Fibroblast of peridontal ligament (primary cell): Measurements from ENCODE around the gene MAN2A2.
"Not testable (repeated sequence)": the region's sequence is repeated elsewhere in the genome, so short reads cannot be mapped to it uniquely, and the experiment has no call there.

Experiments
- DNase-seq: peaks from one replicate; pipeline ENCODE4 v3.0.0-alpha.2; 2010; ENCODE audit errors: extremely low read depth

MAN2A2 gene

DNA sequence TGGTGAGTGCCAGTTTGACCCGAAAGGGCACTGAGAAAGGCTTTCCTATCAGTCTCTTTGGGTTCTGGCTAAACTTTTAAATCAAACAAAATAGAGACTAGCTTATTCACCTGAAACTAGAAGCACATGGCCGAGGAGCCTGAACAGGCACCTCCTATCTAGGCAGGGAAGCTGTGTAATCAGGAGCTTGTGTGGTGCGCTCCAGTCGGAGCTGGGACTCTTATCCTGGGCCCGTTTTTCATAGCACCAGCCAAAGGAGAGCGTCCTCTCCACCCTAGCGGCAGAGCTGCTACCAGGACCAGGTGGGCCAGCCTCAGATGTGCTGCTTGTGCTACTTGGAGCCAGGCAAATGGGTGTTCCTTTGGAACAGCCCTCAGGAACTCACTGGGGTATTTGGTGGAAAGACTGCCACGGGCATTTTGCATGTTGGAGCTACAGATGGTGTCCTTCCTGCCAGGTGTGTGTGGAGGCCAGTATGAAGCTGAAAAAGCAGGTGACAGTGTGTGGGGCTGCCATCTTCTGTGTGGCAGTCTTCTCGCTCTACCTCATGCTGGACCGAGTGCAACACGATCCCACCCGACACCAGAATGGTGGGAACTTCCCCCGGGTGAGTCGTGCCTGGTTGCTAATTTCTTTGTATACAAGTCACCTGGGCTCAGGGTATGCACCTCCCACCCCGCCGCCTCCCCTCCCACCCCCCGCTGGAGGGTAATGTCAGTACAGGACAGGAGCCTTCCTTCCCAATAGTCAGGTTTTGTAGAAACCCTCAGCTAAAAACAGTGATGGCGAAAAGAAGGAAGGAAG, 833 bp downstream of the MAN2A2 start:
- DNase-seq: no peak

DNA sequence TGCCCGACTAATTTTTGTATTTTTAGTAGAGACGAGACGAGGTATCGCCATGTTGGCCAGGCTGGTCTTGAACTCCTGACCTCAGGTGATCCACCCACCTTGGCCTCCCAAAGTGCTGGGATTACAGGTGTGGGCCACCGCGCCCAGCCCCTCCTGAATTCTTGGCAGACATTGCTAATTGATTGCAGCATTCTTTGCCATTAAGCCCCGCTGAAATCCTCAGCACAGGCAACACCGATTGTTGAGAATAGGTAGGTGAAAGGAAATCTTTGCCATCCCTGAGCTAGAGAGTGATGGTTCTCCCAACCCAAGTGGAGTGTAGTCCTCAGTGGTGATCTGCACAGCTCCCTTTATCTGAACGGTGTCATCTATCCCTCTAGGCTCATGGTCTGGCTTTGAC, 1.6 kb downstream of the MAN2A2 start:
- no peak for DNase-seq

DNA sequence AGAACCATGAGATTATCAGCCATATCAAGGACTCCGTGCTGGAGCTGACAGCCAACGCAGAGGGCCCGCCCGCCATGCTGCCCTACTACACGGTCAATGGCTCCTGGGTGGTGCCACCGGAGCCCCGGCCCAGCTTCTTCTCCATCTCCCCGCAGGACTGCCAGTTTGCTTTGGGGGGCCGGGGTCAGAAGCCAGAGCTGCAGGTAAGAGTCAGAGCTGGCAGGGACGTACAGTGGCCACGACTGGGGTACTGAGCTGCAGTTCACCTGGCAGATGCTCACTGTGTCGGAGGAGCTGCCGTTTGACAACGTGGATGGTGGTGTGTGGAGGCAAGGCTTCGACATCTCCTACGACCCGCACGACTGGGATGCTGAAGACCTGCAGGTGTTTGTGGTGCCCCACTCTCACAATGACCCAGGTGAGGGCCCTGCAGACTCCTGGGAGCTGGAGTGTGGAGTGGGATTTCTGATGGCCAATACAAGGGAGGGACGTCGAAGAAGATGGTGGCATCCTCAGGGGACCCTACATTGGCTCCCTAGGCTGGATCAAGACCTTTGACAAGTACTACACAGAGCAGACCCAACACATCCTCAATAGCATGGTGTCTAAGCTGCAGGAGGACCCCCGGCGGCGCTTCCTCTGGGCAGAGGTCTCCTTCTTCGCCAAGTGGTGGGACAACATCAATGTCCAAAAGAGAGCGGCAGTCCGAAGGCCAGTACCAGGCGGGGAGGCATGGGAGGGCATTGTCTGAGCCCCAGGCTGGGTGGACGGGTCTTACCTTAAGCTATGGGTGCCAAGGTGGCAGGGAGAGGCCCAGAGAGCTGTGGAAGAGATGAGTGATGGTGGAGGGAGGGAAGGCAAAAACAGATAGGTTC, 2.4 kb downstream of the MAN2A2 start:
- no peak for DNase-seq

DNA sequence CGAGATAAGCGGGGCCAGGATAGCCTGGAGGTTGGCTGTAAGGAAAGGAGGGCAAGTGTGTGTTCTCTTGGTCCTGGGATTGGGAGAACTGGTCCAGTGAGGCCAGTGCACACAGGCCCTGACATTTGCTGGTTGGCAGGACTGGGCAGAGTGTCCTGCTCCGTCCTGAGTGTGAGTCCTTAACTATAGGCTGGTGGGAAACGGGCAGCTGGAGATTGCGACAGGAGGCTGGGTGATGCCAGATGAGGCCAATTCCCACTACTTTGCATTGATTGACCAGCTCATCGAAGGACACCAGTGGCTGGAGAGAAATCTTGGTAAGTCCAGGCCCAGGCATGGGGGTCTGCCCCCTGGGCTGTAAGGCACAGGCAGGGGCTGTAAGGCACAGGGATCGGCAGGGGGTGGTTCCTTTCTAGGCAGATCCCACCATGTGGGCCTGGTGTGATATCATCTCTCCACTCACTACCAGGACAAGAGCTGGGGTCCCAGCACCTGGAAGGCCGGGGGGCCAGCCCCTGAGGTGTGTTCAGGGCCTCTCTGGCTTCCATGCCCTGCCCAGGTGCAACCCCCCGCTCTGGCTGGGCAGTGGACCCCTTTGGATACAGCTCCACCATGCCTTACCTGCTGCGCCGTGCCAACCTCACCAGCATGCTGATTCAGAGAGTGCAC, 3.2 kb downstream of the MAN2A2 start:
- DNase-seq: no peak

DNA sequence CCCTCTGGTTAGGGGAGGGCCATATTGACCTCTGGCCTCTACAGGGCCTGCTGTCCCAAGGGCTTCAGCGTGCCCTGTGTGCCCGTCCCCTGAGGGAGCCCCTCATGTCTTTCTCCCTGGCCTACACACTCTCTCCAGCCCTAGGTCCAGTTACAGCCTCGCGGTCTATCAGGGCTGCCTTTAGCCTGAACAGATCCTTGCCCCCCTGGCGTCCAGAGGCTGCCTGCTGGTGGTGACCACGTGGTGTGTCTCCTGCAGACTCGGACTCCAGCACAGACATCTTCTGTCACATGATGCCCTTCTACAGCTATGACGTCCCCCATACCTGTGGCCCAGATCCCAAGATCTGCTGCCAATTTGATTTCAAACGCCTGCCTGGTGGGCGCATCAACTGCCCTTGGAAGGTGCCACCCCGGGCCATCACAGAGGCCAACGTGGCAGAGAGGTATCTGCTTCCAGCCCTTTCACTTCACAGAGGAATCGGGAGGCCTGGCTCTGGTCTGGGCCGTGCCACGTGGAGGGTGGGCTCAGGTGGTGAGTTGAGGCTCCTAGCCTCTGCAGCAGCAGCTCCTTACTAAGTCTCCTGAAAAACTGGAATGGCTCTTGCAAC, 4.1 kb downstream of the MAN2A2 start:
- no peak for DNase-seq

DNA sequence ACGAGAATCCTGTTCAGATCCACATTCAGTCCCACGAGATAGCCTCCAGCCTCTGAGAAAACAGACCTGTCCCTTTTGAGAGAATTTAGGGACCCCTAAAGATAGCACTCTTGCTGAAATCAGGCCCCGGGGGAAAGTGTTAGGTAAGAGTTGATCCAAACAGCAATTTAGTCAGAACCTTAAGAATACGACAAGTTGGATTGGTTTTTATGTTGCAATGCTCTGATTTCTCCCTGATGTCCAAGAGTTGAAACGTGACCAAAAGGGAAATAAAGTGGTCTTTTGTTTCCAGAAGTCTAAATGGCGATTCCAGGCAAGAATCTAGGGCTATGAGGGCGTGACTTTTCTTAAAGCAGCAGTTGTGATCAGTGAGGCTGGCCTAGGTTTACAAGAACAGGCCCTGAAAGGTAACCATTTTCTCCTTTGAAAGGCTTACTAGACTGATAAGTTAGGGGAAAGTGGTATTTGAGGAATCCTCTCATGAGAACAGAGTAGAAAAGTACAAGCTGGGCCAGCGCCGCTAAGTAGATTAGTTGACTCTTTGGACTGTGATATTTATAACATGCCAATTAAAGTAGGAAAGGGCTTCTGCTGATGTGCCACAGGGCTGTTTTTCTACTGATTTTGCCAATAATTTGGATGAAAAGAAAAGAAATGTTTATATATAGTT, 4.9 kb downstream of the MAN2A2 start:
- no peak for DNase-seq

DNA sequence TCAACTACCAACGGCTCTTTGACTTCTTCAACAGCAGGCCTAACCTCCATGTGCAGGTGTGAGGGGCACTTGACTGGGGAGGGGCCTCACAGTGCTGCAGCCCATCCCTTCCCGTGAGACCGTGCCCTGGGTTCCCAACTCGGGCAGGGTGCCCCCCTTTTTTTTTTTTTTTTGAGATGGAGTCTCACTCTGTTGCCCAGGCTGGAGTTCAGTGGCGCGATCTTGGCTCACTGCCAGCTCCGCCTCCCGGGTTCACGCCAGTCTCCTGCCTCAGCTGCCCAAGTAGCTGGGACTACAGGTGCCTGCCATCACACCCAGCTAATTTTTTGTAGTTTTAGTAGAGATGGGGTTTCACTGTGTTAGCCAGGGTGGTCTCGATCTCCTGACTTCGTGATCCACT, 6.3 kb downstream of the MAN2A2 start:
- not testable (repeated sequence) for DNase-seq

DNA sequence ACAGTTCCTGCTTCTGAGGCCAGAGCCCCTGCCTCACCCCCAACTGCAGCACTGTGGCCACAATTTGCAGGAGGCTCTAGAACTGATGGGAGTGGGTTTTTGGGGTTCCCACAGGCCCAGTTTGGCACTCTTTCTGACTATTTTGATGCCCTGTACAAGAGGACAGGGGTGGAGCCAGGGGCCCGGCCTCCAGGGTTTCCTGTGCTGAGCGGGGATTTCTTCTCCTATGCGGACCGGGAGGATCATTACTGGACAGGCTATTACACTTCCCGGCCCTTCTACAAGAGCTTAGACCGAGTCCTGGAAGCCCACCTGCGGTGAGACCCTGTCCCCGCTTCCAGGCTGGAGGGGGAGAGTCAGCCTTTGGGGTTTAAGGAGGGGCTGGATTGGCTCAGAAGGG, 6.9 kb downstream of the MAN2A2 start:
- DNase-seq: no peak

DNA sequence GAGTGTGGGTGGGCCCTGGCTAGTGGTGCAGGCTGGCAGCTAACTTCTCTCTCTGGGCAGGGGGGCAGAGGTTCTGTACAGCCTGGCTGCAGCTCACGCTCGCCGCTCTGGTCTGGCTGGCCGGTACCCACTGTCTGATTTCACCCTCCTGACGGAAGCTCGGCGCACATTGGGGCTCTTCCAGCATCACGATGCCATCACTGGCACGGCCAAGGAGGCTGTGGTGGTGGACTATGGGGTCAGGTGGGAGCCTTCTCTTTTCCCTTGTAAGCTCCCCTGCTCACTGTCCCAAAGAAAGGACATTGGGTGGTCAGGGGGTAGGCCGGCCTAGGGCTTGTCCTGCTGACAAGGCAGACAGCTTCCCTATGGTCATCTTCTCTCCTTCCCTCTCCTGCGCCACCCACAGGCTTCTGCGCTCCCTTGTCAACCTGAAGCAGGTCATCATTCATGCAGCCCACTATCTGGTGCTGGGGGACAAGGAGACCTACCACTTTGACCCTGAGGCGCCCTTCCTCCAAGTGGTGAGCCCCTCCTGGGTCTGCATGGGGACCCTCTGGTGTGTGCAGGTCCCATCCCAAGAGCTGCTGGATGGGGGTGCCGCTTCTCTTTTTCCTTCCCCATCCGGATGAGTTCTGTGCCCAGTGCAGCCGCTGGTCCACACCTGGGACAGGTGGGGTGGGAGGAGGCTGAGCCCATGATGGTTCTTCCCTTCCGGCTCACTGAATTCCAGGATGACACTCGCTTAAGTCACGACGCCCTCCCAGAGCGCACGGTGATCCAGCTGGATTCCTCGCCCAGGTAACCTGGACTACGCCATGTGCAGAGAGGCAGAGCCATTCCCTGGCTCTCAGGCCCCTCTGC, 7.6 kb downstream of the MAN2A2 start:
- no peak for DNase-seq

DNA sequence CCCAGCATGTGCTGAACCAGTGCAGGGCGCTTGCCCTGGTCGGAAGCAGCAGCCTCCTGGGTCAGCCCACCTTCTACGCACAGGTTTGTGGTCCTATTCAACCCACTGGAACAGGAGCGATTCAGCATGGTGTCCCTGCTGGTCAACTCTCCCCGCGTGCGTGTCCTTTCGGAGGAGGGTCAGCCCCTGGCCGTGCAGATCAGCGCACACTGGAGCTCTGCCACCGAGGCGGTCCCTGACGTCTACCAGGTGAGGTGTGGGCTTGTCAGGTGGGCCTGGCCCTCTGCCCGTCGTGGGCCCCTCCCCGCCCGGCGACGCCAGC, 8.2 kb downstream of the MAN2A2 start:
- no peak for DNase-seq

DNA sequence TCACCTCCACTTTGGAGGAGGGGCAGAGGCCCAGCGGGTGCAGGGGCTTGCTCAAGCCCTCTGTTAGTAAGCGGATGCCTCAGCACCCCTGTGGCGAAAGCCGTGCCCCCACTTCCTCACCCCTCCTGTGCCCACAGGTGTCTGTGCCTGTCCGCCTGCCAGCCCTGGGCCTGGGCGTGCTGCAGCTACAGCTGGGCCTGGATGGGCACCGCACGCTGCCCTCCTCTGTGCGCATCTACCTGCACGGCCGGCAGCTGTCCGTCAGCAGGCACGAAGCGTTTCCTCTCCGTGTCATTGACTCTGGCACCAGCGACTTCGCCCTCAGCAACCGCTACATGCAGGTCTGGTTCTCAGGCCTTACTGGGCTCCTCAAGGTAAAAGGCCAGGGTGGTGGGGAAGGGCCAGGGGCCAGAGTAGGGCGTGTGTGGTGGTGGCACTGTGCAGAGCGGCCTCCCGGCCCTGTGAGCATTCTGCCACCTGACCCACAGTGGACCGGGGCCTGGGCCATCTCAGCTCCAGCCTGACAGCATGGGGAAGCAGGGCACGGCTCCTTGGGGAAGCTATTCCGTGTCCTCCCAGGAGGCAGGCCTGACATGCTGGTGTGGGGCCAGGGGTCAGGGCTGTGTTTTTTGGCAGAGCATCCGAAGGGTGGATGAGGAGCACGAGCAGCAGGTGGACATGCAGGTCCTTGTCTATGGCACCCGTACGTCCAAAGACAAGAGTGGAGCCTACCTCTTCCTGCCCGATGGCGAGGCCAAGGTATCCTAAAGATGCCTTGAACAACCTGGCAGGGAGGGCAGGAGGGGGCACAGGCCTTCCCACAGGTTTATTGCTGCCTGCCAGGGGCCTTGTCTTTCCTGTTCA, 9.0 kb downstream of the MAN2A2 start:
- no peak for DNase-seq

DNA sequence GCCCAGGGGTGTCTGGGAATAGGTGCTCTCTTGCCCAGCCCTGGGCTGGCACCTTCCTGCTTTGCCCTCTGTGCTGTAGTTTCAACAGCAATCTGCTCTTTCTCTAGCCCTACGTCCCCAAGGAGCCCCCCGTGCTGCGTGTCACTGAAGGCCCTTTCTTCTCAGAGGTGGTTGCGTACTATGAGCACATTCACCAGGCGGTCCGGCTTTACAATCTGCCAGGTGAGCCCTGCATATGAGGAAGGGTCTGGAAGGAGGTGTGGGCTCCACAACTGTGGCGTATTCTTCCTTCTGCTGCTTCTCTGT, 9.6 kb downstream of the MAN2A2 start:
- DNase-seq: no peak

DNA sequence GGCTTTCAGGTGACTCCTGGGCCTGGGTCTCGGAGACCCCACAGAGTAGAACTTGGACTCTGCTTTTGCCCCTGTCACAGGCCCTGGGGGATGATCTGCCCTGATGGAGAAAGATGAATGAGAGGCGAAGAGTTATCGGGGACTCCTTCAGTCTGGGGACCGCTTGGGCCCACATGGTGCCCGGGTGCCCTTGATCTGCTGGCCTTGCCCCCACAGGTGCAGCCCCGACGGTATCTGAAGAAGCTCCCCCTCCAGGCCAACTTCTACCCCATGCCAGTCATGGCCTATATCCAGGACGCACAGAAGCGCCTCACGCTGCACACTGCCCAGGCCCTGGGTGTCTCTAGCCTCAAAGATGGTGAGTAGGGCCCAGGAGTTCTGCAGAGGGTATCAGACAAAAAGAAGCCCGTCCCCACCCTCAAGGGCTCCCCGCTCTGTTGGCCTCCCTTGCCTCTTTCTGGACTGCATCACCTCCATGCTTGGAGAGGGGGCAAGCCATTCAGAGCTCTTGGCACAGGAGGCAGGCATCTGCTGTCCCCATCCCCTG, 10.4 kb downstream of the MAN2A2 start:
- DNase-seq: no peak

DNA sequence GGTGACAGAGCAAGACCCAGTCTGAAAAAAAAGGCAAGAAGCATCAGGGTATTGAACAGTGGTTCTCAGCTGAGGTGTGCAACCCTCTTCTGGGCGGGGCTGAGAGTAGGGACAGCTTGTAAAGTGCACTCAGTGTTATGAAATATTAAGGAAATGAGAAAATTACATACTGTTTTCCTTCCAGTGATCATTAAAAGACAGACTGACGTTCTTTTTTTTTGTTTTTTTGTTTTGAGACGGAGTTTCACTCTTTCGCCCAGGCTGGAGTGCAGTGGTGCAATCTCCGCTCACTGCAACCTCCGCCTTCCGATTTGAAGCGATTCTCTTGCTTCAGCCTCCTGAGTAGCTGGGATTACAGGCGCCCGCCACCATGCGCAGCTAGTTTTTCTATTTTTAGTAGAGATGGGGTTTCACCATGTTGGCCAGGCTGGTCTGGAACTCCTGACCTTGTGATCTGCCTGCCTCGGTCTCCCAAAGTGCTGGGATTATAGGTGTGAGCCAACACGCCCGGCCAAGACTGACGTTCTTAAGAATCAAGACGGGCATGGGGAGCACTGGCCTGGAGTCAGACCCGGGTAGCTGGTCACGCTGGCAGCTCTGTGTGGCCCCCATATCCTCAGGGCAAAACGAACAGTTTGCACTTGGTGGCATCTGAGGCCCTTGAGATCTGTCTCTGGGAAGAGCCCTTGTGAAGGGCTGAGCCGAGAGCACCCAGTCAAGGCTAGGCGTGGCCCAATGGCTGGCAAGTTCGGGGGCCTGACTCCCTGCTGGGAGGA, 11.4 kb downstream of the MAN2A2 start:
- no peak for DNase-seq

DNA sequence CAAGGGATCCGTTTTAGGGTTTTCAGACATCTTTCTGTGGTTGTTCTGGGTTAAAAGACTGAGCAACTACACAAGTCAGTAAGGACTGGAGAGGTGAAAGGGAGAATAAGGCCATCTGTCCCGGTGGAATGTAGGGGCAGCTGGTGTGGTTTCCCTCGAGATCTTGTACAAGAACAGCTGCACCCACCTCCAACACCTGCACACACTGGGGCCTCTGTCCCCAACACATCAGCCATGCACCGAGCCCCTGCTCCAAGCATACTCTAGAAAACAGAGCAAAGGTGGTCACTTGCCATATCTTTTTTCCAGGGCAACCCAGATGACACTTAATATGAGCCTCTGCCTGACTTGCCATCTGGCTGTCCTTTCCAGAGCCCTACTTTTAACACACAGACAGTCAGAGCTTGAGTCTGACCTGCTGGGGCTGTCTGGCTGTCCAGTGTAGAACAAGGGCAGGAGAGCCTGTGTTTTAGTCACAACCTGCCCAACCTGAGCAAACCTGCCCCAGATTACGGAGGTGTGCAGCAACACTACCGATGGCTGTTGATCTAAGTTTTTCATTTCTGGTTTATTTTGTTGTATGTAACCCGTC, 12.2 kb downstream of the MAN2A2 start:
- DNase-seq: no peak

DNA sequence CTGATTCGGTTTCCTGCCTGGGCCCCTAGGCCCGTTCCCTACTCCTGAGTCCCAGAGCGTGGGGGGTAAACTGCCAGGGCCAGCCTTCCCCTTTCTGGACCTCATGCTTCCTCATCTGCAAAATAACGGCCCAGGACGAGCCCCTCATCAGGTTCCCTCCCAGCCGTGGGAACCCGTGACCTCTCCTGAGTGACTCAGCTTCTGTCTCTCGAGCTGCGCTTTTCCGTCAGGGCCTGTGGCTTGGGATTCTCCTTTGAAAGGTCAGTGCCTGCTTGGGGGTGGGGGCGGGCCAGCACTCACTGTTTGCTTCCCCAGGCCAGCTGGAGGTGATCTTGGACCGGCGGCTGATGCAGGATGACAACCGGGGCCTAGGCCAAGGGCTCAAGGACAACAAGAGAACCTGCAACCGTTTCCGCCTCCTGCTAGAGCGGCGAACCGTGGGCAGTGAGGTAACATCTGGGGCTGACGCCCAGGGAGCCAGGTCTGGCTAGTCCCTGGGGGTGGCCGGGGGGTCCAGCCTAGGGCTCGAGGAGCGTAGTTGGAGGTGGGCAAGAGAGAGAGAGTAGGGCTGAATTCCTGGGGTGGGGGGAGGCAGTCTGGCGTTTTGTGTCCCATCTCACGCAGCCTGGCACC, 12.8 kb downstream of the MAN2A2 start:
- no peak for DNase-seq

DNA sequence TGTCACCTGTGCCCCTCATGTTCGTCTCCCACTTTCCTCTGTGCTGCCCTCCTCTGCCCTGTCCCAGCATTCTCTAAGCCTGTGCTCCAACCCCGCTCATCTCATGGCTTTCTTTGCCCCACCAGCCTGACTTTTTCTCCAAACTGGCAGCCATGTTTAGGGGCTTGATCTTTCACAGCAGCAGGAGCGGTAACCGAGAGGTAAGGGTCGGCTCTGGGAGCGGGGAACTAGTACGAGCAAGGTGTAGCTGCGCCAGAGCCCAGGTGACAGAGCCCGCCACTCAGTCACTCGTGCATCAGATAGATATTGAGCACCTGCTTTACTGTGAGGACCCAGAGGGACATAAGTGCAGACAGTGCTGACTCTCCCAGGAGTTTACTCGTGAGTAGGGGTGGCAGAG, 13.4 kb downstream of the MAN2A2 start:
- no peak for DNase-seq

DNA sequence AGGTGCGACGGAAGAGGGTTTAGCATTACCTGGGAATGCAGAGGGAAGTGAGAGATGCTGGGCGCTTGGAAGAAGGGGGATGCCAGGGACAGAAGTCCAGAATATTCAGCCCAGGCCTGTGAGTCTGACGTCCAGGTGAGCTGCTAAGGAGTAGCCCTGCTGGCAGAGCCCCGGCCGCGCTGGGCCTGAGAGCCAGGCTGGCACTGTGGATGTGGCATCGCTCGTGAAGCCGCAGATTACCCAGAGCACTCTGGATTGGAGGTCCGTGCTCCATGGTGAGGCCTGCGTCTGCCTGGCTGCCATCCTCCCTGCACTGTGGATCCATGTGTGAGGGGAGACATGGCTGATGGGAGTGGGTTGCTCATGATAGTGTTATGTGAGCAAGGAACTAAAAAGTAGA, 14.5 kb downstream of the MAN2A2 start:
- DNase-seq: no peak
